AG04450 (cell line): ENCODE data around the gene RHOT1. TPM values are rescaled to one million over a fixed set of nuclear protein-coding genes. Genes with fewer than 3 reads are reported as not detected.
"Not testable (repeated sequence)": the region's sequence is repeated elsewhere in the genome, so short reads cannot be mapped to it uniquely, and the experiment has no call there.

Source experiments
- CTCF ChIA-PET: fragments of 300-600, 350-600 bp; formaldehyde crosslinking; extraction: SDS; loops from one replicate; lab custom pipeline; 2022; ENCODE audit warnings: antibody characterized with exemption, inconsistent platforms; lab: Charles Lee
- POLR2A ChIA-PET: fragments of 350-600 bp; formaldehyde crosslinking; extraction: SDS; loops from one replicate; lab custom pipeline; 2021; ENCODE audit warnings: antibody characterized with exemption, inconsistent platforms; lab: Yijun Ruan, JAX
- DNase-seq: peaks from one replicate; pipeline ENCODE4 v3.0.0-alpha.2; 2011; ENCODE audit warnings: low read depth, low spot score
- H3K27ac ChIP-seq: one replicate; pipeline ENCODE4 v1.5.1; 2012; ENCODE audit warnings: low read depth, low read length, control low read depth
- H3K27me3 ChIP-seq: one replicate; pipeline ENCODE4 v1.6.0; 2012; ENCODE audit warnings: low read length; ENCODE audit not compliant: control insufficient read depth, insufficient read depth
- H3K4me3 ChIP-seq: 2 replicates; pipeline ENCODE4 v1.5.1; 2011; ENCODE audit warnings: mild to moderate bottlenecking, low read depth, low read length, control low read depth
- H3K9me3 ChIP-seq: 2 replicates; pipeline ENCODE4 v1.5.1; 2012; ENCODE audit warnings: low read length; ENCODE audit not compliant: control insufficient read depth, insufficient read depth
- CTCF ChIP-seq: IDR thresholded peaks from 2 replicates; pipeline ENCODE4 v1.5.1; 2011; ENCODE audit warnings: low read depth, low read length, control low read depth, inconsistent platforms
- polyA plus RNA-seq: library from polyadenylated mRNA; depleted of rRNA; stranded (reverse); fragments of >200 nt; gene quantifications from 2 replicates; pipeline ENCODE4 v1.2.3, GENCODE V29; 2011

RHOT1 gene
- polyA plus RNA-seq, 1 experiment: 59.0 TPM

- CTCF ChIA-PET: interaction anchor here (0.5 to 0.6 kb wide), 3 partner anchors 81 to 209 kb away, joined by 3 to 4 read pairs (median 3); no protein-coding TSS in a partner anchor
Measured at GRCh38 chr17:32111141-32111771, 31.0 kb upstream of the RHOT1 start.

GRCh38 chr17:32112416-32112815 lies 29.9 kb upstream of the RHOT1 start:
- no peak for TF ChIP-seq CTCF
- H3K4me3 ChIP-seq: no peak overlapping the region
- CTCF ChIA-PET: no interaction called here
- DNase-seq: no peak
- POLR2A ChIA-PET: no interaction called here
- H3K9me3 ChIP-seq: no peaks in the 10 kb centered on the region; the same call in 1 of the 2 replicates
- H3K27ac ChIP-seq: no peak overlapping the region
- no peaks in the 10 kb centered on the region for H3K27me3 ChIP-seq

More at GRCh38 chr17:32111141-32111771, 31.0 kb upstream of the RHOT1 start:
- Histone ChIP-seq H3K27me3 (no peaks in the 10 kb centered on the region), H3K9me3 (no peaks in the 10 kb centered on the region; the same call in 1 of the 2 replicates), H3K4me3 (peak overlapping the region; percentile 10; the same call in 1 of the 2 replicates), H3K27ac (peak overlapping the region; percentile 31)
- peak; percentile 44 for TF ChIP-seq CTCF
- peak; percentile 33 for DNase-seq
- POLR2A ChIA-PET: no interaction called here

- DNase-seq: no peak
- no peak overlapping the region for H3K27ac ChIP-seq
- H3K27me3 ChIP-seq: peaks cover 5% of the 10 kb centered on the region
- H3K4me3 ChIP-seq: no peak overlapping the region
- no peak for TF ChIP-seq CTCF
- ChIA-PET CTCF (no interaction called here), POLR2A (no interaction called here)
- no peaks in the 10 kb centered on the region; the same call in 1 of the 2 replicates for H3K9me3 ChIP-seq
Measured at GRCh38 chr17:32114536-32114935, 27.8 kb upstream of the RHOT1 start.

DNA sequence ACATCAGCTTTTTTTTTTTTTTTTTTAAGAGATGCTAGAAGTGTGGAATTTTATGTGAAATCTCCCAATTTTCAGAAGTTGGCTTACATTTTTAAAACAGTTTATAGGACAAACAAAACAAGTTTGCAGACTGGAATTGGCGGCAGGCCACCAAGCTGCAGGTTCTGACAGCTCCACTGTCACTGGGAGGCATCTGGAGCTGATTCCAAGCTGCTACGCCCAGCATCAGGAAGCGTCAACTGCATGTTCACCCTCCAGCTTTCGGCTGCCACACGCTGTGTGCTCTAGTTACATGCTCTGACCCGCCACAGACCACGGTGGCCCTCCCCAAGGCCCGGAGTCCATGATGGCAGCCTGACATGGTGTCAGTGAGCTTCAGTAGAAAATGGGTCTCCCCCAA lies 26.8 kb upstream of the RHOT1 start:
- H3K27me3 ChIP-seq, H3K4me3 ChIP-seq, H3K9me3 ChIP-seq, CTCF ChIA-PET, POLR2A ChIA-PET, DNase-seq, H3K27ac ChIP-seq: not testable (repeated sequence)

DNA sequence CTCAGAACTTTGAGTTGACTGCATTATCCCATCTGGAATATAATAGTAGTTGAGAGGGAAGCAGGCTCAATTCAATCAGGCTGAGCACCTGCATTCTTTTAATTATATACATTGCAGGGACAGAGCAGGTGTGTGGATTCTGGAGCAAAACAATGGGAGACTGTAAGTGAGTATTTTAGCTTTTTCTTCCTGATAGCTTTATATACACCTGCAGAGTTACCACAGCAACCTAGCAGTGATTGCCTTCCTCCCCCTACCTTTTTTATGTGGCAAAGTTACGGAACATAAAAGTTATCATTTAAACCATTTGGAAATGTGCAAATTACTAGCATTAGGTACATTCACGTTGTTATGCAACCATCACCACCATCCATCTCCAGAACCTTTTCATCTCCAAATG lies 25.4 kb upstream of the RHOT1 start:
- POLR2A ChIA-PET: no interaction called here
- CTCF ChIA-PET: no interaction called here
- DNase-seq: no peak
- H3K27ac ChIP-seq: no peak overlapping the region
- H3K9me3 ChIP-seq: no peaks in the 10 kb centered on the region
- H3K27me3 ChIP-seq: peaks cover 5% of the 10 kb centered on the region
- no peak for TF ChIP-seq CTCF
- H3K4me3 ChIP-seq: no peak overlapping the region
